HepG2 (cell line): ENCODE measurements around the gene GABRR3. TPM values are rescaled to one million over a fixed set of nuclear protein-coding genes. Genes with fewer than 3 reads are reported as not detected.

Experiments used
- ATAC-seq: fragments of 200-7000 bp; cut with Tn5 transposase; 3 replicates; pipeline ENCODE4 v1.9.1; 2020; ENCODE audit warnings: mild to moderate bottlenecking, moderate library complexity
- BruUV-seq: library from RNA; stranded (reverse); fragments of 400-500 nt; replicated peaks from 2 replicates; lab custom pipeline; 2021; lab: Mats Ljungman, UMichigan
- CTCF ChIA-PET: fragments of 300-600 bp; formaldehyde crosslinking; extraction: SDS; loops from one replicate; lab custom pipeline; 2021; ENCODE audit warnings: low total read pairs, inconsistent platforms, low intra/inter-chr PET ratio; lab: Yijun Ruan, JAX
- POLR2A ChIA-PET: fragments of 350-600 bp; sonication (Branson Sonifier 250); formaldehyde crosslinking; loops from one replicate; lab custom pipeline; 2020; ENCODE audit warnings: antibody characterized with exemption, inconsistent platforms; lab: Yijun Ruan, JAX
- DNase-seq: peaks from one replicate; pipeline ENCODE4 v3.0.0-alpha.2; 2015; ENCODE audit warnings: low spot score
- FAIRE-seq: peaks from 3 replicates; lab custom pipeline; 2011; peaks lifted over from hg19 to GRCh38; lab: Jason Lieb, UNC
- H2AFZ ChIP-seq: one replicate; pipeline ENCODE4 v1.6.1; 2011; ENCODE audit warnings: low read length, inconsistent platforms
- H3K27ac ChIP-seq: fragments of 300-600 bp; 3 replicates; pipeline ENCODE4 v1.8.0; 2011; ENCODE audit warnings: mixed run types, mild to moderate bottlenecking, mixed read lengths, low read length, inconsistent platforms; ENCODE audit not compliant: insufficient read depth; ENCODE audit errors: extremely low read length
- H3K27me3 ChIP-seq, 2 experiments: fragments of 200-600 bp in 1 of 2; 2 replicates in 1 of 2; 3 replicates in 1 of 2; pipeline versions ENCODE4 v1.6.0 to v1.8.0; 2011; ENCODE audit warnings: low read length in 2 of 2, mild to moderate bottlenecking in 2 of 2, moderate library complexity in 2 of 2, inconsistent platforms in 1 of 2; ENCODE audit not compliant: insufficient read depth in 2 of 2, control insufficient read depth in 1 of 2
- H3K36me3 ChIP-seq, 2 experiments: fragments of 200-600 bp in 1 of 2; replicated peaks in 1 of 2; 2 replicates in 1 of 2; 3 replicates in 1 of 2; pipeline versions ENCODE4 v1.5.1 to v1.8.0; 2011; ENCODE audit warnings: low read length in 2 of 2, inconsistent platforms in 1 of 2; ENCODE audit not compliant: insufficient read depth in 2 of 2, control insufficient read depth in 1 of 2
- H3K4me1 ChIP-seq: 2 replicates; pipeline ENCODE4 v1.5.1; 2012; ENCODE audit warnings: low read length, inconsistent platforms; ENCODE audit not compliant: insufficient read depth
- H3K4me2 ChIP-seq: 2 replicates; pipeline ENCODE4 v1.6.0; 2011; ENCODE audit warnings: low read depth, low read length, inconsistent platforms
- H3K4me3 ChIP-seq, 3 experiments: fragments of 200-600 bp in 1 of 3; sonication (generic), shearing (Covaris generic) in 1 of 3; replicated peaks in 1 of 3; 2 replicates each; pipeline ENCODE4 v1.5.1; 2011 to 2016; ENCODE audit warnings: low read length in 3 of 3, inconsistent platforms in 2 of 3, low read depth in 2 of 3, mild to moderate bottlenecking in 2 of 3, control low read depth in 1 of 3, mixed read lengths in 1 of 3; ENCODE audit not compliant: insufficient read depth in 1 of 3
- H3K79me2 ChIP-seq: one replicate; pipeline ENCODE4 v1.6.1; 2011; ENCODE audit warnings: low read length, inconsistent platforms; ENCODE audit not compliant: insufficient read depth
- H3K9ac ChIP-seq: 2 replicates; pipeline ENCODE4 v1.6.0; 2011; ENCODE audit warnings: mild to moderate bottlenecking, low read depth, low read length, inconsistent platforms; ENCODE audit not compliant: insufficient read depth
- H3K9me3 ChIP-seq: 2 replicates; pipeline ENCODE4 v1.5.1; 2012; ENCODE audit warnings: mild to moderate bottlenecking, low read length
- H4K20me1 ChIP-seq: 2 replicates; pipeline ENCODE4 v1.6.0; 2011; ENCODE audit warnings: inconsistent platforms, mild to moderate bottlenecking, low read length, moderate library complexity; ENCODE audit not compliant: insufficient read depth
- ATF1 ChIP-seq: IDR thresholded peaks from 2 replicates; pipeline ENCODE4 v1.6.1; 2016; ENCODE audit warnings: mild to moderate bottlenecking, control low read depth
- ERF ChIP-seq: IDR thresholded peaks from 2 replicates; pipeline ENCODE4 v1.6.1; 2018; ENCODE audit warnings: missing biosample characterization, missing genetic modification reagents
- EZH2 ChIP-seq: conservative IDR thresholded peaks from 2 replicates; pipeline ENCODE4 v1.6.1; 2012; ENCODE audit warnings: mild to moderate bottlenecking, low read depth, low read length, moderate library complexity
- MTF2 ChIP-seq: sonication (generic); formaldehyde crosslinking; IDR thresholded peaks from 2 replicates; pipeline ENCODE4 v1.5.0; 2020; ENCODE audit warnings: missing genetic modification reagents, borderline replicate concordance
- NR2F2 ChIP-seq: IDR thresholded peaks from 2 replicates; pipeline ENCODE4 v1.6.1; 2012; ENCODE audit warnings: low read depth, inconsistent platforms, borderline replicate concordance
- POLR2AphosphoS2 ChIP-seq: IDR thresholded peaks from 2 replicates; pipeline ENCODE4 v1.6.1; 2011; ENCODE audit warnings: low read depth, low read length, improper control_type of control experiment
- TBL1XR1 ChIP-seq: fragments of 150-350 bp; IDR thresholded peaks from 2 replicates; pipeline ENCODE4 v1.6.1; 2014; ENCODE audit warnings: borderline replicate concordance, low read length; ENCODE audit not compliant: partially characterized antibody
- ZFP41 ChIP-seq: sonication (generic); formaldehyde crosslinking; IDR thresholded peaks from 2 replicates; pipeline ENCODE4 v1.4.0; 2020; ENCODE audit warnings: mild to moderate bottlenecking, missing genetic modification reagents, borderline replicate concordance
- ZNF781 ChIP-seq: sonication (generic); formaldehyde crosslinking; IDR thresholded peaks from 2 replicates; pipeline ENCODE4 v1.5.1; 2020; ENCODE audit warnings: borderline replicate concordance, mild to moderate bottlenecking, missing genetic modification reagents; ENCODE audit errors: not compliant biosample characterization
- ZSCAN22 ChIP-seq: sonication (generic); formaldehyde crosslinking; IDR thresholded peaks from 2 replicates; pipeline ENCODE4 v1.4.0; 2020; ENCODE audit warnings: mild to moderate bottlenecking, missing genetic modification reagents
- WGBS: methylation state at CpG from one replicate; pipeline ENCODE4 v1.1.6; 2017; ENCODE audit warnings: low lambda C conversion rate; 5-methylcytosine and 5-hydroxymethylcytosine counted together
- in situ Hi-C: cut with HindIII; loops from 2 replicates; pipeline ENCODE4 v1.10.0; 2017; ENCODE audit warnings: low pct_unique_long_range_greater_than_20kb; ENCODE audit not compliant: extremely low pct_ligation_motif_present
- intact Hi-C: fragments of 100-400 bp; cut with micrococcal nuclease; formaldehyde crosslinking; loops from one replicate; pipeline ENCODE4 v1.10.0; 2022; ENCODE audit not compliant: unreplicated experiment
- polyA plus RNA-seq, 8 experiments: library from polyadenylated mRNA; depleted of rRNA in 3 of 8; stranded (reverse) in 7 of 8; unstranded in 1 of 8; fragments of >200 nt; fragmentation: Illumina TruSeq in 4 of 8; extraction: Trizol in 4 of 8; gene quantifications; 2 replicates each; pipeline versions ENCODE4 v1.2.1 to v1.2.3, GENCODE V29; 2011 to 2016; ENCODE audit warnings: low read depth in 4 of 8, missing spikeins in 1 of 8, mixed read lengths in 1 of 8; ENCODE audit not compliant: insufficient read depth in 1 of 8
- total RNA-seq, 5 experiments: library from RNA; depleted of rRNA; stranded (reverse); fragments of >200 nt; fragmentation: Illumina TruSeq; extraction: Trizol; gene quantifications; 2 replicates each; pipeline ENCODE4 v1.2.3, GENCODE V29; 2016; ENCODE audit warnings: low read depth in 1 of 5
- TF ChIP-seq, protein P1 (sequence below): sonication (generic); formaldehyde crosslinking; IDR thresholded peaks from 2 replicates; pipeline ENCODE4 v1.4.0; 2020; ENCODE audit warnings: missing genetic modification reagents, borderline replicate concordance
- TF ChIP-seq, protein P2 (sequence below): sonication (generic); formaldehyde crosslinking; IDR thresholded peaks from 2 replicates; pipeline ENCODE4 v1.4.0; 2020; ENCODE audit warnings: missing genetic modification reagents
- TF ChIP-seq, protein P3 (sequence below): sonication (generic); formaldehyde crosslinking; IDR thresholded peaks from 2 replicates; pipeline ENCODE4 v1.8.0; 2022; ENCODE audit warnings: mild to moderate bottlenecking, missing genetic modification reagents, borderline replicate concordance

The GABRR3 gene
- total and polyA plus RNA-seq, 2 of the 13 experiments (the other 11 are each of a cell fraction or from before 2014, with no cell fraction given): 0.42 to 0.83 TPM

- no peaks in the 10 kb centered on the region for H3K79me2 ChIP-seq
- H4K20me1 ChIP-seq: no peaks in the 10 kb centered on the region
- H3K27me3 ChIP-seq: no peaks in the 10 kb centered on the region
- H3K27ac ChIP-seq: no peak overlapping the region
- no TSS peak for BruUV-seq
- in situ Hi-C loops: no loop called here
- peaks cover 27% of the 10 kb centered on the region for H3K4me1 ChIP-seq
- H3K9ac ChIP-seq: no peak overlapping the region
- TF ChIP-seq ATF1: no peak
- TF ChIP-seq, all 625 proteins: peak for 0
- Histone ChIP-seq H3K36me3 (no peaks in the 10 kb centered on the region), H3K9me3 (no peaks in the 10 kb centered on the region), H2AFZ (no peak overlapping the region), H3K4me3 (no peak overlapping the region), H3K4me2 (no peak overlapping the region)
- no peak for DNase-seq
- POLR2A ChIA-PET: interaction anchor here (1.7 kb wide), 1 partner anchor 11 kb away, joined by 3 read pairs; no protein-coding TSS in a partner anchor
- no peak for FAIRE-seq
- CTCF ChIA-PET: no interaction called here
- intact Hi-C loops: no loop called here
- ATAC-seq: no peak
- WGBS: 95% methylated on average over 5 of the region's 5 CpGs
These were observed 36.0 kb downstream of the GABRR3 start for GRCh38 chr3:97999103-97999502.

DNA sequence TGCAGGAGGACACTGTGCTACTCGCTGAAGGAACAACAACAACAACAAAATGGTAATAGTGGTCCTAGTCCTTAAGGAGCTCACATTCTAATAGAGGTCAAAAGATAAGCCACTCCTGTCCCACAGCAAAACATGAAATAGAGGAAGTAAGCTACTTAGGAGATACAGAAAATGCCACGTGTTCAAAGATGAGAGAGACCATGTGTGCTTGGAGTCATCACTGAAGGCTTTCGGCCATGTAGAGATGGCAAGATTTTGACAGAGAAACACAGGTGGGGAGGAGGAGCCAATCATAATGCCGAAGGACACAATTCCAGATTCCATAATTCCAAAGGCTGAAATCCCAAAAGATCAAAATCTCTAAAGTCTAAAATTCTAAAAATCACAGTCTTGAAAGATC lies 38.1 kb downstream of the GABRR3 start:
- Histone ChIP-seq H3K4me2 (no peak overlapping the region), H3K9me3 (no peaks in the 10 kb centered on the region), H3K27ac (no peak overlapping the region), H2AFZ (no peak overlapping the region), H3K9ac (no peak overlapping the region), H3K79me2 (no peaks in the 10 kb centered on the region), H3K4me3 (no peak overlapping the region), H4K20me1 (no peaks in the 10 kb centered on the region), H3K36me3 (no peaks in the 10 kb centered on the region), H3K4me1 (peaks cover 41% of the 10 kb centered on the region), H3K27me3 (no peaks in the 10 kb centered on the region)
- BruUV-seq: no TSS peak
- ChIA-PET POLR2A (no interaction called here), CTCF (no interaction called here)
- FAIRE-seq (no peak), ATAC-seq (no peak), DNase-seq (no peak)
- intact Hi-C loops: no loop called here
- TF ChIP-seq ZSCAN22 (CRISPR knock-in tag) (no peak), MTF2 (CRISPR knock-in tag) (no peak), POLR2AphosphoS2 (no peak), EZH2 (no peak), ZNF781 (CRISPR knock-in tag) (no peak), TBL1XR1 (no peak), NR2F2 (no peak), ZFP41 (CRISPR knock-in tag) (no peak), ERF (CRISPR knock-in tag) (no peak)
- TF ChIP-seq, protein P1, sequence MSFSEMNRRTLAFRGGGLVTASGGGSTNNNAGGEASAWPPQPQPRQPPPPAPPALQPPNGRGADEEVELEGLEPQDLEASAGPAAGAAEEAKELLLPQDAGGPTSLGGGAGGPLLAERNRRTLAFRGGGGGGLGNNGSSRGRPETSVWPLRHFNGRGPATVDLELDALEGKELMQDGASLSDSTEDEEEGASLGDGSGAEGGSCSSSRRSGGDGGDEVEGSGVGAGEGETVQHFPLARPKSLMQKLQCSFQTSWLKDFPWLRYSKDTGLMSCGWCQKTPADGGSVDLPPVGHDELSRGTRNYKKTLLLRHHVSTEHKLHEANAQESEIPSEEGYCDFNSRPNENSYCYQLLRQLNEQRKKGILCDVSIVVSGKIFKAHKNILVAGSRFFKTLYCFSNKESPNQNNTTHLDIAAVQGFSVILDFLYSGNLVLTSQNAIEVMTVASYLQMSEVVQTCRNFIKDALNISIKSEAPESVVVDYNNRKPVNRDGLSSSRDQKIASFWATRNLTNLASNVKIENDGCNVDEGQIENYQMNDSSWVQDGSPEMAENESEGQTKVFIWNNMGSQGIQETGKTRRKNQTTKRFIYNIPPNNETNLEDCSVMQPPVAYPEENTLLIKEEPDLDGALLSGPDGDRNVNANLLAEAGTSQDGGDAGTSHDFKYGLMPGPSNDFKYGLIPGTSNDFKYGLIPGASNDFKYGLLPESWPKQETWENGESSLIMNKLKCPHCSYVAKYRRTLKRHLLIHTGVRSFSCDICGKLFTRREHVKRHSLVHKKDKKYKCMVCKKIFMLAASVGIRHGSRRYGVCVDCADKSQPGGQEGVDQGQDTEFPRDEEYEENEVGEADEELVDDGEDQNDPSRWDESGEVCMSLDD (CRISPR knock-in tag): no peak
- TF ChIP-seq, protein P2, sequence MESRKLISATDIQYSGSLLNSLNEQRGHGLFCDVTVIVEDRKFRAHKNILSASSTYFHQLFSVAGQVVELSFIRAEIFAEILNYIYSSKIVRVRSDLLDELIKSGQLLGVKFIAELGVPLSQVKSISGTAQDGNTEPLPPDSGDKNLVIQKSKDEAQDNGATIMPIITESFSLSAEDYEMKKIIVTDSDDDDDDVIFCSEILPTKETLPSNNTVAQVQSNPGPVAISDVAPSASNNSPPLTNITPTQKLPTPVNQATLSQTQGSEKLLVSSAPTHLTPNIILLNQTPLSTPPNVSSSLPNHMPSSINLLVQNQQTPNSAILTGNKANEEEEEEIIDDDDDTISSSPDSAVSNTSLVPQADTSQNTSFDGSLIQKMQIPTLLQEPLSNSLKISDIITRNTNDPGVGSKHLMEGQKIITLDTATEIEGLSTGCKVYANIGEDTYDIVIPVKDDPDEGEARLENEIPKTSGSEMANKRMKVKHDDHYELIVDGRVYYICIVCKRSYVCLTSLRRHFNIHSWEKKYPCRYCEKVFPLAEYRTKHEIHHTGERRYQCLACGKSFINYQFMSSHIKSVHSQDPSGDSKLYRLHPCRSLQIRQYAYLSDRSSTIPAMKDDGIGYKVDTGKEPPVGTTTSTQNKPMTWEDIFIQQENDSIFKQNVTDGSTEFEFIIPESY (CRISPR knock-in tag): no peak
- TF ChIP-seq, protein P3, sequence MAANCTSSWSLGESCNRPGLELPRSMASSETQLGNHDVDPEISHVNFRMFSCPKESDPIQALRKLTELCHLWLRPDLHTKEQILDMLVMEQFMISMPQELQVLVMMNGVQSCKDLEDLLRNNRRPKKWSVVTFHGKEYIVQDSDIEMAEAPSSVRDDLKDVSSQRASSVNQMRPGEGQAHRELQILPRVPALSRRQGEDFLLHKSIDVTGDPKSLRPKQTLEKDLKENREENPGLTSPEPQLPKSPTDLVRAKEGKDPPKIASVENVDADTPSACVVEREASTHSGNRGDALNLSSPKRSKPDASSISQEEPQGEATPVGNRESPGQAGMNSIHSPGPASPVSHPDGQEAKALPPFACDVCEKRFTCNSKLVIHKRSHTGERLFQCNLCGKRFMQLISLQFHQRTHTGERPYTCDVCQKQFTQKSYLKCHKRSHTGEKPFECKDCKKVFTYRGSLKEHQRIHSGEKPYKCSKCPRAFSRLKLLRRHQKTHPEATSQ (CRISPR knock-in tag): no peak
- 97% methylated on average over 4 of the region's 4 CpGs for WGBS
- in situ Hi-C loops: no loop called here
